OCI-LY7 (cell line): ENCODE measurements around the gene ORC2. TPM values are rescaled to one million over a fixed set of nuclear protein-coding genes. Genes with fewer than 3 reads are reported as not detected.

ENCODE experiments used
- BruUV-seq: library from RNA; stranded (reverse); fragments of 400-500 nt; replicated peaks from 2 replicates; lab custom pipeline; 2021; lab: Mats Ljungman, UMichigan
- CTCF ChIA-PET: fragments of 300-600 bp; sonication (Branson Sonifier 250); formaldehyde crosslinking; loops from one replicate; lab custom pipeline; 2022; ENCODE audit warnings: antibody characterized with exemption; ENCODE audit not compliant: unreplicated experiment; lab: Charles Lee
- POLR2A ChIA-PET: fragments of 300-600 bp; sonication (Branson Sonifier 250); formaldehyde crosslinking; loops from one replicate; lab custom pipeline; 2022; ENCODE audit warnings: antibody characterized with exemption; lab: Charles Lee
- DNase-seq: peaks from one replicate; pipeline ENCODE4 v3.0.0-alpha.2; 2015; ENCODE audit warnings: low spot score
- H2AFZ ChIP-seq: fragments of 200-600 bp; sonication (generic), shearing (Covaris generic); 2 replicates; pipeline ENCODE4 v1.6.1; 2014; ENCODE audit warnings: mild to moderate bottlenecking, antibody characterized with exemption, low read length, moderate library complexity
- H3K27ac ChIP-seq: fragments of 200-600 bp; sonication (generic); 2 replicates; pipeline ENCODE4 v1.5.1; 2014; ENCODE audit warnings: mixed run types, low read depth, mild to moderate bottlenecking, moderate library complexity, low read length, inconsistent platforms; ENCODE audit not compliant: poor library complexity, severe bottlenecking
- H3K36me3 ChIP-seq: fragments of 200-600 bp; sonication (generic); 2 replicates; pipeline ENCODE4 v1.6.1; 2014; ENCODE audit warnings: mild to moderate bottlenecking, antibody characterized with exemption, low read length, moderate library complexity, mixed read lengths; ENCODE audit not compliant: insufficient read depth
- H3K4me1 ChIP-seq: fragments of 200-600 bp; sonication (generic); 2 replicates; pipeline ENCODE4 v1.5.1; 2014; ENCODE audit warnings: mild to moderate bottlenecking, low read length; ENCODE audit not compliant: insufficient read depth, poor library complexity, severe bottlenecking
- H3K4me2 ChIP-seq: fragments of 200-600 bp; sonication (generic); 2 replicates; pipeline ENCODE4 v1.6.1; 2014; ENCODE audit warnings: mild to moderate bottlenecking, low read length
- H3K4me3 ChIP-seq: fragments of 200-600 bp; sonication (generic); 2 replicates; pipeline ENCODE4 v1.5.1; 2014; ENCODE audit warnings: mild to moderate bottlenecking, low read depth, low read length; ENCODE audit not compliant: poor library complexity, severe bottlenecking
- H3K79me2 ChIP-seq: fragments of 200-600 bp; sonication (generic); 2 replicates; pipeline ENCODE4 v1.6.1; 2016; ENCODE audit warnings: low read depth, mild to moderate bottlenecking, low read length, moderate library complexity, mixed read lengths; ENCODE audit not compliant: insufficient read depth
- H3K9me2 ChIP-seq: fragments of 200-600 bp; sonication (generic); 2 replicates; pipeline ENCODE4 v1.6.1; 2016; ENCODE audit warnings: mild to moderate bottlenecking, low read length, mixed read lengths; ENCODE audit not compliant: insufficient read depth
- H3K9me3 ChIP-seq: fragments of 200-600 bp; sonication (generic); 2 replicates; pipeline ENCODE4 v1.6.1; 2014; ENCODE audit warnings: mild to moderate bottlenecking, mixed run types, low read length, mixed read lengths
- H4K20me1 ChIP-seq: fragments of 200-600 bp; sonication (generic); 2 replicates; pipeline ENCODE4 v1.6.1; 2014; ENCODE audit warnings: mild to moderate bottlenecking, antibody characterized with exemption, low read length, moderate library complexity, mixed read lengths; ENCODE audit not compliant: insufficient read depth
- EZH2phosphoT487 ChIP-seq: fragments of 200-600 bp; sonication (generic); IDR thresholded peaks from 2 replicates; pipeline ENCODE4 v1.6.1; 2018; ENCODE audit warnings: low read depth, borderline replicate concordance, mild to moderate bottlenecking, mixed run types, antibody characterized with exemption, low read length, moderate library complexity, mixed read lengths
- intact Hi-C: fragments of 100-400 bp; cut with micrococcal nuclease; formaldehyde crosslinking; loops from one replicate; pipeline ENCODE4 v1.10.0; 2022; ENCODE audit not compliant: unreplicated experiment
- total RNA-seq, 2 experiments: library from RNA; depleted of rRNA in 1 of 2; stranded (reverse); fragments of >200 nt in 1 of 2; shearing (Covaris generic) in 1 of 2; gene quantifications; 2 replicates each; pipeline ENCODE4 v1.2.3, GENCODE V29; 2014 to 2022
- TF ChIP-seq, protein P1 (sequence below): fragments of 200-600 bp; sonication (generic); conservative IDR thresholded peaks from 2 replicates; pipeline ENCODE4 v1.5.1; 2014; ENCODE audit warnings: mild to moderate bottlenecking, antibody characterized with exemption, low read length, moderate library complexity, mixed read lengths

The ORC2 gene
- total RNA-seq, 2 experiments from 2014 or later: 14.9 to 46.1 TPM

DNA sequence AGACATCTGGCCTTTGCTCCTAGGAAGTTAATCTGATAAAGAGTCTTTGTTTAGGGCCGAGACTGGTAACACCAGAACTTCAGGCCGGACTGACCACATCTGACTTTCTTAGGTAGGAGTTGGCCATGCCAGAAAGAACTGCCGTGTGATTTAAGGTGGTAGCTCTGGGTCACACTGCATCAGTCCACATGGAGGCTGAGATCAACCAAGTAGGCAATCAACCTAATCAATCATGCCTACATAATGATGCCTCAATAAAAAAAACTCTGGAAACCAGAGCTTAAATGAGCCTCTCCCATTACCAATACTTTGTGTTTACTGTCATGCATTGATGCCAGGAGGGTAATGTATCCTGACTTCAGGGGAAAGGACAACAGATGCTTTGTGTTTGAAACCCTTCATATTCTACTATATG, 44.1 kb upstream of the ORC2 start:
- H3K36me3 ChIP-seq: peaks cover 44% of the 10 kb centered on the region
- H3K27ac ChIP-seq: no peak overlapping the region
- TF ChIP-seq EZH2phosphoT487: no peak
- TF ChIP-seq, protein P1, sequence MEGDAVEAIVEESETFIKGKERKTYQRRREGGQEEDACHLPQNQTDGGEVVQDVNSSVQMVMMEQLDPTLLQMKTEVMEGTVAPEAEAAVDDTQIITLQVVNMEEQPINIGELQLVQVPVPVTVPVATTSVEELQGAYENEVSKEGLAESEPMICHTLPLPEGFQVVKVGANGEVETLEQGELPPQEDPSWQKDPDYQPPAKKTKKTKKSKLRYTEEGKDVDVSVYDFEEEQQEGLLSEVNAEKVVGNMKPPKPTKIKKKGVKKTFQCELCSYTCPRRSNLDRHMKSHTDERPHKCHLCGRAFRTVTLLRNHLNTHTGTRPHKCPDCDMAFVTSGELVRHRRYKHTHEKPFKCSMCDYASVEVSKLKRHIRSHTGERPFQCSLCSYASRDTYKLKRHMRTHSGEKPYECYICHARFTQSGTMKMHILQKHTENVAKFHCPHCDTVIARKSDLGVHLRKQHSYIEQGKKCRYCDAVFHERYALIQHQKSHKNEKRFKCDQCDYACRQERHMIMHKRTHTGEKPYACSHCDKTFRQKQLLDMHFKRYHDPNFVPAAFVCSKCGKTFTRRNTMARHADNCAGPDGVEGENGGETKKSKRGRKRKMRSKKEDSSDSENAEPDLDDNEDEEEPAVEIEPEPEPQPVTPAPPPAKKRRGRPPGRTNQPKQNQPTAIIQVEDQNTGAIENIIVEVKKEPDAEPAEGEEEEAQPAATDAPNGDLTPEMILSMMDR: no peak
- intact Hi-C loops: no loop called here
- CTCF ChIA-PET: no interaction called here
- no peak for DNase-seq
- no peaks in the 10 kb centered on the region for H4K20me1 ChIP-seq
- H3K79me2 ChIP-seq: no peaks in the 10 kb centered on the region
- H2AFZ ChIP-seq: no peak overlapping the region
- H3K4me3 ChIP-seq: no peak overlapping the region
- no TSS peak for BruUV-seq
- POLR2A ChIA-PET: no interaction called here
- H3K4me2 ChIP-seq: no peak overlapping the region
- no peaks in the 10 kb centered on the region for H3K9me3 ChIP-seq
- H3K9me2 ChIP-seq: no peaks in the 10 kb centered on the region
- no peaks in the 10 kb centered on the region for H3K4me1 ChIP-seq

DNA sequence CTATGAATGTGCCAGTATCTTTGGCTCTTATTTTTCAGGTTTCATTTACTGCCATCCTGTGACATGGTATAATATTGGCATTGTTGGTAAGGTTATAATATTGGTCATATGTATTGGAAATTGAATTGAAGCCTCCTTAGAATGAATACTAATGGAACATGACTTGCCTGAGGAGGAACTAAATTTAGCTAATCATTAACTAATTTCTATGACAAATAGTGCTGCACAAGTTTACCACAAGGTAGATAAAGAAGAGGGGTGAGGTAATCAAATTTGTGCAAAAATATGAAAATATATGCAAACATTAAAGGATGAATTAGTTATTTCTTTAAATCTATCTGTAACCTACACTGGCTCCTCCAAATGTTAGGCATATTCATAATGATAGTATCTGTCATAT, 43.2 kb upstream of the ORC2 start:
- H3K79me2 ChIP-seq: no peaks in the 10 kb centered on the region
- POLR2A ChIA-PET: no interaction called here
- TF ChIP-seq, protein P1: no peak
- no peak for TF ChIP-seq EZH2phosphoT487
- no peak overlapping the region for H3K4me2 ChIP-seq
- no peaks in the 10 kb centered on the region for H3K9me3 ChIP-seq
- H3K36me3 ChIP-seq: peaks cover 45% of the 10 kb centered on the region
- intact Hi-C loops: no loop called here
- H3K4me3 ChIP-seq: no peak overlapping the region
- DNase-seq: no peak
- H3K9me2 ChIP-seq: no peaks in the 10 kb centered on the region
- CTCF ChIA-PET: no interaction called here
- H3K4me1 ChIP-seq: no peaks in the 10 kb centered on the region
- H4K20me1 ChIP-seq: no peaks in the 10 kb centered on the region
- no TSS peak for BruUV-seq
- no peak overlapping the region for H3K27ac ChIP-seq
- H2AFZ ChIP-seq: no peak overlapping the region

DNA sequence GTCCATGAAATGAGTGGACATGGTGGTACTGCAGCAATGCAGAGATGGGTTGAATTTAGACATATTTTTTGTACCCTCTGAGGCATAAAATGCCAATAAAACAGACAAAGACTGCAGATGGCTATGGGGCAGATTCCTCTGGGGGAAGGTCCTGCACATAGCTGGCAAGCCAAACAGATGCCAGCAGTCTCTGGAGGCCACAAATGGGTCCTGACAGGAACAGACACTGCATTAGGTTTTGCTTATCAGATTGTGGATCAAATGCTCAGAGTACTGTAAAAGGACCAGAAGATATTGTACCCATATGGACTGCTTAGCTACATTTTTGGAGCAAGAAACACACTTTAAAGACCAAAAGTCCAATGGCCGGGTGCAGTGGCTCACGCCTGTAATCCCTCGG, 40.9 kb upstream of the ORC2 start:
- H3K4me3 ChIP-seq: no peak overlapping the region
- H3K4me2 ChIP-seq: no peak overlapping the region
- no peak overlapping the region for H3K27ac ChIP-seq
- no peaks in the 10 kb centered on the region for H3K9me3 ChIP-seq
- no peaks in the 10 kb centered on the region for H3K79me2 ChIP-seq
- intact Hi-C loops: no loop called here
- BruUV-seq: no TSS peak
- no peak for TF ChIP-seq EZH2phosphoT487
- TF ChIP-seq, protein P1: no peak
- peaks cover 45% of the 10 kb centered on the region for H3K36me3 ChIP-seq
- no peaks in the 10 kb centered on the region for H4K20me1 ChIP-seq
- H3K4me1 ChIP-seq: no peaks in the 10 kb centered on the region
- H3K9me2 ChIP-seq: no peaks in the 10 kb centered on the region
- ChIA-PET POLR2A (interaction anchor here (1.3 kb wide), 1 partner anchor 10 kb away, joined by 5 read pairs; no protein-coding TSS in a partner anchor), CTCF (no interaction called here)
- no peak for DNase-seq
- no peak overlapping the region for H2AFZ ChIP-seq
